ENCODE measurements around the gene OSM. TPM values are rescaled to one million over a fixed set of nuclear protein-coding genes. Genes with fewer than 3 reads are reported as not detected.

Gene OSM
- total RNA-seq, 1 experiment from 2014 or later = not detected

DNA sequence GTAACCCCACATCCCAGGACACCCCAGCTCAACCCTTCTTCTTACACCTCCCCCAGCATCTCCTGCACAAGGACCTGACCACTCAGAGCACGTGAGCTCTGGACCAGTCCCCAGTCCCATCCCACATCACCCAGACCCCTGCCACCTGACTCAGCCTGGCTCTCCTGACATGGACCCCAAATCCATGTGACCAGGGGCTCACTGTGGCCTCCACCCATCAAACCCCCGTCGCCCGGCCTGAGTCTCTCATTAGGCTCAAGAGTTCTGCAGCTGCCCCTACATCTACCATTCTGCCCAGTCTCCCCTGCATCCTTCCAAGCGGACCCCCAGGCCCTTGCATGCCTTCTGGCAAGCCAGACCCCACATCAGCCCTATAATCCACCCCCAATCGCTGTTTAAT is 18.2 kb downstream of the OSM start:
- CTCF ChIA-PET = no interaction called here
- Mint-ChIP-seq H3K36me3 (ENCODE audit: insufficient read depth, unreplicated experiment) (peaks cover 100% of the 10 kb centered on the region), H3K4me1 (ENCODE audit: low read depth, unreplicated experiment) (peaks cover 83% of the 10 kb centered on the region), H3K27ac (ENCODE audit: unreplicated experiment) (peak overlapping the region; percentile 98), H3K4me3 (ENCODE audit: low read depth, unreplicated experiment) (peak overlapping the region; percentile 78), H3K9me3 (ENCODE audit: low read depth, unreplicated experiment) (no peaks in the 10 kb centered on the region), H3K27me3 (ENCODE audit: unreplicated experiment) (no peaks in the 10 kb centered on the region)
- TF ChIP-seq, protein P1, sequence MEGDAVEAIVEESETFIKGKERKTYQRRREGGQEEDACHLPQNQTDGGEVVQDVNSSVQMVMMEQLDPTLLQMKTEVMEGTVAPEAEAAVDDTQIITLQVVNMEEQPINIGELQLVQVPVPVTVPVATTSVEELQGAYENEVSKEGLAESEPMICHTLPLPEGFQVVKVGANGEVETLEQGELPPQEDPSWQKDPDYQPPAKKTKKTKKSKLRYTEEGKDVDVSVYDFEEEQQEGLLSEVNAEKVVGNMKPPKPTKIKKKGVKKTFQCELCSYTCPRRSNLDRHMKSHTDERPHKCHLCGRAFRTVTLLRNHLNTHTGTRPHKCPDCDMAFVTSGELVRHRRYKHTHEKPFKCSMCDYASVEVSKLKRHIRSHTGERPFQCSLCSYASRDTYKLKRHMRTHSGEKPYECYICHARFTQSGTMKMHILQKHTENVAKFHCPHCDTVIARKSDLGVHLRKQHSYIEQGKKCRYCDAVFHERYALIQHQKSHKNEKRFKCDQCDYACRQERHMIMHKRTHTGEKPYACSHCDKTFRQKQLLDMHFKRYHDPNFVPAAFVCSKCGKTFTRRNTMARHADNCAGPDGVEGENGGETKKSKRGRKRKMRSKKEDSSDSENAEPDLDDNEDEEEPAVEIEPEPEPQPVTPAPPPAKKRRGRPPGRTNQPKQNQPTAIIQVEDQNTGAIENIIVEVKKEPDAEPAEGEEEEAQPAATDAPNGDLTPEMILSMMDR (IDR thresholded peaks at IDR 0.05; ENCODE audit: unreplicated experiment) = no peak
- DNase-seq = peak; percentile 35
- intact Hi-C loops (cut with micrococcal nuclease; ENCODE audit: unreplicated experiment) = no loop called here
- BruUV-seq (replicated peaks) = no TSS peak

DNA sequence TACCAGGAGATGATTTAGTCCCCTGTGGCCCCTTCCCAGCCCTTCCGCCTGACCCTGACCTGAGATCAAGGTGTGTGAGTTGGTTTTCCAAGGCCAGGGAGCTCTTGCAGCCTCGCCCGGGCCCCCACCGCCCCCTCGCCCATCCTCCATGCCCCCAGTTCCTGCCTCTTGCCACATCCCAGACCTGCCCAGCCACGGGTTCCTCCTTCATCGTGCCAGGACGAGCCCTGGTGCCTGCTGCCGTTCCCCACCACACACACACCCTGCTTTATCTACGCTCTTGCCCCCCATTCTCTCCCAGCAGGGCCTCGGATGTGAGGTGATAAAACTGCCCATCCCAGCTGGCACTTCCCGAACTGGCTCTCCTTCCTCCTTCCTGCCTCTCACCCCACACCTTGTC is 18.7 kb downstream of the OSM start:
- BruUV-seq (replicated peaks) = no TSS peak
- TF ChIP-seq, protein P1 (IDR thresholded peaks at IDR 0.05; ENCODE audit: unreplicated experiment) = no peak
- Mint-ChIP-seq H3K9me3 (ENCODE audit: low read depth, unreplicated experiment) (no peaks in the 10 kb centered on the region), H3K4me1 (ENCODE audit: low read depth, unreplicated experiment) (peaks cover 83% of the 10 kb centered on the region), H3K27ac (ENCODE audit: unreplicated experiment) (peak overlapping the region; percentile 98), H3K4me3 (ENCODE audit: low read depth, unreplicated experiment) (peak overlapping the region; percentile 78), H3K27me3 (ENCODE audit: unreplicated experiment) (no peaks in the 10 kb centered on the region), H3K36me3 (ENCODE audit: insufficient read depth, unreplicated experiment) (peaks cover 100% of the 10 kb centered on the region)
- intact Hi-C loops (cut with micrococcal nuclease; ENCODE audit: unreplicated experiment) = no loop called here
- DNase-seq = peak; percentile 59
- CTCF ChIA-PET = no interaction called here

DNA sequence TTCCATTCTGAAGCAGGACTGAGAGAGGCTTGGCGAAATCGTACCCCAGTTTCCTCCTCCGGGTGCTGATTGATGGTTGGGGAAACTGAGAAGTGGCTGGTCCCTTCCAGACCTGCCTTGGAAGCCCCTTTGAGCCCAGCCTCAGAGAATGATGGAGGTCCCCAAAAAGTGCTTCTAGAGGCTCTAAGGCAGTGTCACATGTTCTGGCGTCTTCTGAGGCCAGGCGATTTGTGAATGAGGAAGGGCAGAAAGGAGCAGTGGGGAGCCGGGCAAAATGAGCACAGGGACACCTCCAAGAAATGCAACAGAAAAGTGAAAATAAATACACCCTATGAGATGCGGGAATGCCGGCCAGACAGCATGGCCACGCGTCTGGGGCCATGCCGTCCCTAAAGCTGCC is 19.1 kb downstream of the OSM start:
- Mint-ChIP-seq H3K27ac (ENCODE audit: unreplicated experiment) (peak overlapping the region; percentile 98), H3K4me3 (ENCODE audit: low read depth, unreplicated experiment) (peak overlapping the region; percentile 78)
- CTCF ChIA-PET = no interaction called here

DNA sequence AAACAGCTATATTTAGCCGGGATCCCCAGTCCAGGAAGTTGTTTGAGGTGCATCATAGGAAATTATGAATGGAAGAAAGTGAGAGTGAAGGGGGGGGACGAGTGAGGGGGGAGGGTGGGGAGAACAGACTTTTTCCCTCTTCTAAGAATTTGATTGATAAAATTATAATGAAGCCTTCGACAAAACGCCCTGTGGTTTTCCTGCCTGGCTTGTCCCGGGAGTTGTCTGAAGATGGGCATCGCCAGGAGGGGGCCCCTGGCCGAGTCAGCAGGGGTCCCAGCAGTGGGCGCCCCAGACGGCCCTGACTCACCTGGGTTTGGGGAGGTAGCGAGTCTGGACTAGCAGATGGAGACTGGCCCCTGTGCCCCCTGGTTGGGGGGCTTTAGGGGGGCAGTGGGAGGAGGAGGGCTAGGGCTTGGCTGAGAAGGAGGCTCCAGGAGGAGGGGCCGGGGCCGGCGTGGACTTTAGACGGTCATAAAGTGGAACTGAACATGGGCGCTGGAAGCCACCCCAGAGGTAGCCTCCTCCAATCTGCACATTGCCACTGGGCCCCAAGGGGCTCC is 19.8 kb downstream of the OSM start:
- Mint-ChIP-seq H3K36me3 (ENCODE audit: insufficient read depth, unreplicated experiment) (peaks cover 100% of the 10 kb centered on the region), H3K27ac (ENCODE audit: unreplicated experiment) (peak overlapping the region; percentile 98), H3K27me3 (ENCODE audit: unreplicated experiment) (no peaks in the 10 kb centered on the region), H3K4me1 (ENCODE audit: low read depth, unreplicated experiment) (peaks cover 80% of the 10 kb centered on the region), H3K9me3 (ENCODE audit: low read depth, unreplicated experiment) (no peaks in the 10 kb centered on the region), H3K4me3 (ENCODE audit: low read depth, unreplicated experiment) (peak overlapping the region; percentile 78)
- intact Hi-C loops (cut with micrococcal nuclease; ENCODE audit: unreplicated experiment) = no loop called here
- TF ChIP-seq, protein P1 (IDR thresholded peaks at IDR 0.05; ENCODE audit: unreplicated experiment) = no peak
- CTCF ChIA-PET = interaction anchor here (0.6 to 2.2 kb wide), 5 partner anchors 9 to 46 kb away, joined by 3 to 7 read pairs (median 5); no protein-coding TSS in a partner anchor
- DNase-seq = peak; percentile 62
- BruUV-seq (replicated peaks) = no TSS peak

More for the DNA sequence above, 19.1 kb downstream of the OSM start:
- DNase-seq = no peak
- no peaks in the 10 kb centered on the region for H3K9me3 Mint-ChIP-seq (ENCODE audit: low read depth, unreplicated experiment)
- TF ChIP-seq, protein P1 (IDR thresholded peaks at IDR 0.05; ENCODE audit: unreplicated experiment) = no peak
- intact Hi-C loops (cut with micrococcal nuclease; ENCODE audit: unreplicated experiment) = no loop called here
- BruUV-seq (replicated peaks) = no TSS peak
- H3K27me3 Mint-ChIP-seq (ENCODE audit: unreplicated experiment) = no peaks in the 10 kb centered on the region
- peaks cover 100% of the 10 kb centered on the region for H3K36me3 Mint-ChIP-seq (ENCODE audit: insufficient read depth, unreplicated experiment)
- peaks cover 83% of the 10 kb centered on the region for H3K4me1 Mint-ChIP-seq (ENCODE audit: low read depth, unreplicated experiment)
